Lower lobe of right lung (tissue), 2 donors: ENCODE measurements around the gene ALDH3A1. TPM values are rescaled to one million over a fixed set of nuclear protein-coding genes. Genes with fewer than 3 reads are reported as not detected.

ENCODE experiments used
- ATAC-seq, 2 donors: fragments of 200-7000 bp; cut with Tn5 transposase; one replicate each; pipeline ENCODE4 v1.9.1; 2020 to 2022; ENCODE audit warnings: mild to moderate bottlenecking in 2 of 2, moderate library complexity in 2 of 2
- DNase-seq: peaks from one replicate; pipeline ENCODE4 v3.0.0-alpha.2; 2020
- H3K27ac ChIP-seq: fragments of 200-600 bp; one replicate; pipeline ENCODE4 v1.8.0; 2022
- H3K27me3 ChIP-seq: fragments of 200-600 bp; one replicate; pipeline ENCODE4 v1.8.0; 2022; ENCODE audit warnings: low read depth
- H3K36me3 ChIP-seq: fragments of 200-600 bp; one replicate; pipeline ENCODE4 v1.8.0; 2022; ENCODE audit warnings: mild to moderate bottlenecking
- H3K4me1 ChIP-seq: fragments of 200-600 bp; one replicate; pipeline ENCODE4 v1.8.0; 2022
- H3K4me3 ChIP-seq: fragments of 200-600 bp; one replicate; pipeline ENCODE4 v1.8.0; 2022; ENCODE audit warnings: mild to moderate bottlenecking
- H3K9me3 ChIP-seq: fragments of 200-600 bp; one replicate; pipeline ENCODE4 v1.8.0; 2022
- CTCF ChIP-seq: fragments of 200-600 bp; IDR thresholded peaks from one replicate; pipeline ENCODE4 v1.8.0; 2022; ENCODE audit warnings: antibody characterized with exemption, mild to moderate bottlenecking
- intact Hi-C: fragments of 100-400 bp; cut with DNase I; formaldehyde crosslinking; loops from one replicate; pipeline ENCODE4 v1.11.0; 2022
- total RNA-seq: library from RNA; stranded (reverse); fragmentation: NEBNext Ultra II Directional; extraction: Animal tissue kit (Norgen Biotek cat#: 25700); gene quantifications from one replicate; pipeline ENCODE4 v1.2.1, GENCODE V29; 2021
- donor health status: DM: no; HTN: yes; CAD: no; lungs with severe emphysema.

ALDH3A1 gene
- total RNA-seq, 1 donor from 2014 or later: 6.7 TPM

GRCh38 chr17:19781488-19782458 lies 33.7 kb upstream of the ALDH3A1 start:
- no peak for ATAC-seq
- no peak for DNase-seq
- Histone ChIP-seq H3K27ac (no peak overlapping the region), H3K9me3 (no peaks in the 10 kb centered on the region), H3K36me3 (peaks cover 85% of the 10 kb centered on the region), H3K4me1 (no peaks in the 10 kb centered on the region), H3K27me3 (no peaks in the 10 kb centered on the region), H3K4me3 (no peak overlapping the region)
- TF ChIP-seq CTCF: no peak
- intact Hi-C loops: no loop called here

- no peaks in the 10 kb centered on the region for H3K27me3 ChIP-seq
- TF ChIP-seq CTCF: no peak
- intact Hi-C loops: no loop called here
- H3K9me3 ChIP-seq: no peaks in the 10 kb centered on the region
- no peak for ATAC-seq
- DNase-seq: no peak
- H3K27ac ChIP-seq: no peak overlapping the region
- H3K36me3 ChIP-seq: peaks cover 92% of the 10 kb centered on the region
- H3K4me3 ChIP-seq: no peak overlapping the region
- H3K4me1 ChIP-seq: no peaks in the 10 kb centered on the region
These were observed 32.7 kb upstream of the ALDH3A1 start for GRCh38 chr17:19780846-19781245.

GRCh38 chr17:19773534-19773933 lies 25.4 kb upstream of the ALDH3A1 start:
- ATAC-seq: no peak
- no peak for DNase-seq
- Histone ChIP-seq H3K27ac (no peak overlapping the region), H3K9me3 (no peaks in the 10 kb centered on the region), H3K36me3 (peaks cover 38% of the 10 kb centered on the region), H3K27me3 (no peaks in the 10 kb centered on the region), H3K4me3 (no peak overlapping the region), H3K4me1 (no peaks in the 10 kb centered on the region)
- intact Hi-C loops: no loop called here
- TF ChIP-seq CTCF: no peak

GRCh38 chr17:19771971-19772630 lies 24.0 kb upstream of the ALDH3A1 start:
- ATAC-seq (no peak), DNase-seq (no peak)
- Histone ChIP-seq H3K36me3 (peaks cover 23% of the 10 kb centered on the region), H3K4me3 (no peak overlapping the region), H3K27me3 (no peaks in the 10 kb centered on the region), H3K4me1 (no peaks in the 10 kb centered on the region), H3K27ac (no peak overlapping the region), H3K9me3 (no peaks in the 10 kb centered on the region)
- TF ChIP-seq CTCF: no peak
- intact Hi-C loops: no loop called here

- TF ChIP-seq CTCF: no peak
- H3K36me3 ChIP-seq: peaks cover 14% of the 10 kb centered on the region
- no peaks in the 10 kb centered on the region for H3K9me3 ChIP-seq
- H3K27me3 ChIP-seq: no peaks in the 10 kb centered on the region
- intact Hi-C loops: no loop called here
- ATAC-seq: no peak
- no peak overlapping the region for H3K27ac ChIP-seq
- peaks cover 8% of the 10 kb centered on the region for H3K4me1 ChIP-seq
- DNase-seq: no peak
- no peak overlapping the region for H3K4me3 ChIP-seq
These were observed 23.1 kb upstream of the ALDH3A1 start for GRCh38 chr17:19770985-19771735.
